T-helper 1 cell (primary cell): ENCODE results near the gene KIF5A.
"Not testable (repeated sequence)": the region's sequence is repeated elsewhere in the genome, so short reads cannot be mapped to it uniquely, and the experiment has no call there.

ENCODE experiments used
- DNase-seq, 5 donors: peaks; one replicate each; pipeline ENCODE4 v3.0.0-alpha.2; 2012 to 2020
- total RNA-seq, 4 donors: gene quantifications; one replicate each; lab custom pipeline; 2026; lab: John Stamatoyannopoulos, UW

The KIF5A gene
- 0.46 to 2.2 (median 1.1) reads per million in 4 donors for total RNA-seq

- DNase-seq = peak; percentile 29 to 51 (median 40)
Observed at GRCh38 chr12:57549909-57550640, at the start of gene KIF5A. TSS of gene KIF5A (plus strand) at chr12:57550044. CDS start at chr12:57550272, 228 bp downstream.

- no peak for DNase-seq
Observed at GRCh38 chr12:57500213-57500612, 49.6 kb upstream of the KIF5A start.

GRCh38 chr12:57502311-57502969 is 47.4 kb upstream of the KIF5A start:
- DNase-seq = not testable (repeated sequence)

GRCh38 chr12:57506541-57506940 is 43.3 kb upstream of the KIF5A start:
- DNase-seq = not testable (repeated sequence)

- DNase-seq = not testable (repeated sequence)
Observed at GRCh38 chr12:57507796-57508195, 42.0 kb upstream of the KIF5A start.

GRCh38 chr12:57511161-57511560 is 38.7 kb upstream of the KIF5A start:
- no peak for DNase-seq

- no peak for DNase-seq
Observed at GRCh38 chr12:57511588-57512325, 38.1 kb upstream of the KIF5A start.

- DNase-seq = no peak
Observed at GRCh38 chr12:57512665-57513064, 37.2 kb upstream of the KIF5A start.

- no peak for DNase-seq
Observed at GRCh38 chr12:57513266-57513665, 36.6 kb upstream of the KIF5A start.

- not testable (repeated sequence) for DNase-seq
Observed at GRCh38 chr12:57513677-57514076, 36.2 kb upstream of the KIF5A start.

- not testable (repeated sequence) for DNase-seq
Observed at GRCh38 chr12:57514246-57514645, 35.6 kb upstream of the KIF5A start.

- DNase-seq = no peak
Observed at GRCh38 chr12:57514720-57515407, 35.0 kb upstream of the KIF5A start.

- no peak for DNase-seq
Observed at GRCh38 chr12:57515408-57515933, 34.4 kb upstream of the KIF5A start.

- no peak for DNase-seq
Observed at GRCh38 chr12:57515934-57516541, 33.8 kb upstream of the KIF5A start.

- no peak for DNase-seq
Observed at GRCh38 chr12:57516617-57517153, 33.2 kb upstream of the KIF5A start.

GRCh38 chr12:57517187-57517586 is 32.7 kb upstream of the KIF5A start:
- DNase-seq = no peak

- DNase-seq = not testable (repeated sequence)
Observed at GRCh38 chr12:57517718-57518117, 32.1 kb upstream of the KIF5A start.

GRCh38 chr12:57518176-57518919 is 31.5 kb upstream of the KIF5A start:
- no peak for DNase-seq

GRCh38 chr12:57518920-57519795 is 30.7 kb upstream of the KIF5A start:
- DNase-seq = no peak

GRCh38 chr12:57519796-57520052 is 30.1 kb upstream of the KIF5A start:
- no peak for DNase-seq
